ENCODE results near the gene TYW5. TPM values are rescaled to one million over a fixed set of nuclear protein-coding genes. Genes with fewer than 3 reads are reported as not detected.

TYW5 gene
- polyA plus RNA-seq, 3 donors: 1.5 to 3.5 (median 1.6) TPM

DNA sequence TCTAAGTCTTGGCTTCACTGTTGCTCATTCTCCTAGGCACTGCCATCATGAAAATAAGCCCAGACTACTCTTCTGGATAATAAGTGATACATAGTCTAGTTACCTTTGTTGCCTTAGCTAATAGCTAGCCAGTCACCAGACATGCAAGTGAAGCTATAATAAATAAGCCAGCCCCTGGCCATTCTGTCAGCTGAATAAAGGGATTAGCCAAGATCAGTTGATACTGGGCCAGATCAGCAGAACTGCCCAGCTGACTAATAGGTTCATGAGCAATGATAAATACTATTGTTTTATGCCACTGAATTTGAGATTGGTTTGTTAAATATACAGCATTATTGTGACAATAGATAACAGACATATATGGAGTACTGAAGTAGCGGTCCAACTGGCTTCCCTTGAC is 52.2 kb downstream of the TYW5 start:
- TF ChIP-seq, protein P1, sequence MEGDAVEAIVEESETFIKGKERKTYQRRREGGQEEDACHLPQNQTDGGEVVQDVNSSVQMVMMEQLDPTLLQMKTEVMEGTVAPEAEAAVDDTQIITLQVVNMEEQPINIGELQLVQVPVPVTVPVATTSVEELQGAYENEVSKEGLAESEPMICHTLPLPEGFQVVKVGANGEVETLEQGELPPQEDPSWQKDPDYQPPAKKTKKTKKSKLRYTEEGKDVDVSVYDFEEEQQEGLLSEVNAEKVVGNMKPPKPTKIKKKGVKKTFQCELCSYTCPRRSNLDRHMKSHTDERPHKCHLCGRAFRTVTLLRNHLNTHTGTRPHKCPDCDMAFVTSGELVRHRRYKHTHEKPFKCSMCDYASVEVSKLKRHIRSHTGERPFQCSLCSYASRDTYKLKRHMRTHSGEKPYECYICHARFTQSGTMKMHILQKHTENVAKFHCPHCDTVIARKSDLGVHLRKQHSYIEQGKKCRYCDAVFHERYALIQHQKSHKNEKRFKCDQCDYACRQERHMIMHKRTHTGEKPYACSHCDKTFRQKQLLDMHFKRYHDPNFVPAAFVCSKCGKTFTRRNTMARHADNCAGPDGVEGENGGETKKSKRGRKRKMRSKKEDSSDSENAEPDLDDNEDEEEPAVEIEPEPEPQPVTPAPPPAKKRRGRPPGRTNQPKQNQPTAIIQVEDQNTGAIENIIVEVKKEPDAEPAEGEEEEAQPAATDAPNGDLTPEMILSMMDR (IDR thresholded peaks at IDR 0.05): no peak
- H3K4me2 ChIP-seq (replicated peaks; ENCODE audit: extremely low read depth, low read length, poor library complexity, severe bottlenecking): no peak overlapping the region
- H3K27me3 ChIP-seq (ENCODE audit: control insufficient read depth in 2 of 2, insufficient read depth in 2 of 2, low read length in 2 of 2): no peaks in the 10 kb centered on the region
- H3K4me3 Mint-ChIP-seq: no peak overlapping the region
- no peak overlapping the region for H3K9ac ChIP-seq (ENCODE audit: insufficient read depth, low read length, poor library complexity, severe bottlenecking)
- peaks cover 0 to 4% (median 0%) of the 10 kb centered on the region in 7 donors for H3K9me3 Mint-ChIP-seq
- H3K27ac ChIP-seq (ENCODE audit: low read depth in 1 of 2, low read length in 2 of 2): no peak overlapping the region
- H4K20me1 ChIP-seq (ENCODE audit: insufficient read depth, low read length): no peaks in the 10 kb centered on the region
- intact Hi-C loops (cut with micrococcal nuclease): no loop called here
- no peaks in the 10 kb centered on the region for H3K4me1 Mint-ChIP-seq
- no peaks in the 10 kb centered on the region for H3K4me1 ChIP-seq (ENCODE audit: control insufficient read depth in 1 of 2, insufficient read depth in 2 of 2, low read length in 2 of 2)
- peaks cover 0 to 4% (median 2%) of the 10 kb centered on the region in 3 donors for H3K27me3 Mint-ChIP-seq (ENCODE audit: low read depth in 3 of 3)
- no peaks in the 10 kb centered on the region for H3K79me2 ChIP-seq (ENCODE audit: insufficient read depth, low read length)
- H3K36me3 ChIP-seq (replicated peaks in 1 of 2; ENCODE audit: control insufficient read depth in 1 of 2, insufficient read depth in 2 of 2, low read length in 2 of 2): no peaks in the 10 kb centered on the region
- no CpG with 5 or more reads among the region's 1 CpG for WGBS (ENCODE audit: insufficient coverage)
- H3K4me3 ChIP-seq (replicated peaks in 1 of 3; ENCODE audit: low read depth in 2 of 3, low read length in 3 of 3): no peak overlapping the region
- H3K27ac Mint-ChIP-seq: no peak overlapping the region
- no peaks in the 10 kb centered on the region for H3K36me3 Mint-ChIP-seq
- H2AFZ ChIP-seq (ENCODE audit: insufficient read depth, low read depth, low read length, poor library complexity, severe bottlenecking): no peak overlapping the region
- no peak for DNase-seq
- no peaks in the 10 kb centered on the region for H3K9me3 ChIP-seq (replicated peaks in 1 of 2; ENCODE audit: control insufficient read depth in 1 of 2, insufficient read depth in 1 of 2, low read length in 2 of 2)

DNA sequence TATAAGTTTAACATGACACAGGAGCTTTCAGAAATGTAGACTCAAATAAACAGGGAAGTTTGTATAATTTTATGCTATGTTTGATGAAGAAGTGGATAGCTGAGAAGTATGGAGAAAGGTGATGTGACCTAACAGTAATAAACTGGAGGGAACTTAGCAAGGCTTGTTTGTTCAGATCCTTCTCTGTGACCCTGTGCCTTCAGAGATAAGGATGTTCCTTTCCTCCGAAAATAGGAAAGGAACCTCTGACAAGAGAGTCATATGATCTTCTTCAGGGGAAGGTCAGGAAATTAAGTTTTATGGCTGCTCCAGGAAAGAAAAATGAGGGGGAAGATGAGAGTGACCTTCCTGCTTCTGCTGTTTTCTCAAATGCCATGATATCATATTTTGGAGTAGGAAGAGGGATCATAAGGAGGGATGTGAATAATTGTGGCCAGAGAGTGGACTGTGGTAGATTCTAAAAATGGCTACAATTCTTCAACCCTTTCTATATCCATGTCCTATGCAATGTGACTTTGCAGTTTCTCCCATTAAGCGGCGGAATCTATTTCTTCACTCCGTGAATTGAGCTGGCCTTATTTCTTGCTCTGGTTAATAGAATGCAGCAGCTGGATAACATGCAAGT is 52.7 kb downstream of the TYW5 start:
- H3K9me3 Mint-ChIP-seq: peaks cover 0 to 4% (median 0%) of the 10 kb centered on the region in 7 donors
- no peak overlapping the region for H3K4me2 ChIP-seq (replicated peaks; ENCODE audit: extremely low read depth, low read length, poor library complexity, severe bottlenecking)
- no peak overlapping the region for H3K9ac ChIP-seq (ENCODE audit: insufficient read depth, low read length, poor library complexity, severe bottlenecking)
- no peak overlapping the region for H3K27ac Mint-ChIP-seq
- H3K4me3 ChIP-seq (replicated peaks in 1 of 3; ENCODE audit: low read depth in 2 of 3, low read length in 3 of 3): no peak overlapping the region
- TF ChIP-seq, protein P1 (IDR thresholded peaks at IDR 0.05): no peak
- H3K4me3 Mint-ChIP-seq: no peak overlapping the region
- intact Hi-C loops (cut with micrococcal nuclease): no loop called here
- no peaks in the 10 kb centered on the region for H4K20me1 ChIP-seq (ENCODE audit: insufficient read depth, low read length)
- DNase-seq: no peak
- no peaks in the 10 kb centered on the region for H3K4me1 ChIP-seq (ENCODE audit: control insufficient read depth in 1 of 2, insufficient read depth in 2 of 2, low read length in 2 of 2)
- H2AFZ ChIP-seq (ENCODE audit: insufficient read depth, low read depth, low read length, poor library complexity, severe bottlenecking): no peak overlapping the region
- peaks cover 0 to 4% (median 2%) of the 10 kb centered on the region in 3 donors for H3K27me3 Mint-ChIP-seq (ENCODE audit: low read depth in 3 of 3)
- H3K4me1 Mint-ChIP-seq: no peaks in the 10 kb centered on the region
- no peaks in the 10 kb centered on the region for H3K27me3 ChIP-seq (ENCODE audit: control insufficient read depth in 2 of 2, insufficient read depth in 2 of 2, low read length in 2 of 2)
- no peak overlapping the region for H3K27ac ChIP-seq (ENCODE audit: low read depth in 1 of 2, low read length in 2 of 2)
- WGBS (ENCODE audit: insufficient coverage): 91% methylated on average over 4 of the region's 4 CpGs
- H3K36me3 Mint-ChIP-seq: no peaks in the 10 kb centered on the region
- H3K9me3 ChIP-seq (replicated peaks in 1 of 2; ENCODE audit: control insufficient read depth in 1 of 2, insufficient read depth in 1 of 2, low read length in 2 of 2): no peaks in the 10 kb centered on the region
- H3K36me3 ChIP-seq (replicated peaks in 1 of 2; ENCODE audit: control insufficient read depth in 1 of 2, insufficient read depth in 2 of 2, low read length in 2 of 2): no peaks in the 10 kb centered on the region
- no peaks in the 10 kb centered on the region for H3K79me2 ChIP-seq (ENCODE audit: insufficient read depth, low read length)

All from CD14-positive monocyte (primary cell).